ENCODE measurements around the gene RCAN2.
"Not testable (repeated sequence)": the region's sequence is repeated elsewhere in the genome, so short reads cannot be mapped to it uniquely, and the experiment has no call there.

RCAN2 gene

DNA sequence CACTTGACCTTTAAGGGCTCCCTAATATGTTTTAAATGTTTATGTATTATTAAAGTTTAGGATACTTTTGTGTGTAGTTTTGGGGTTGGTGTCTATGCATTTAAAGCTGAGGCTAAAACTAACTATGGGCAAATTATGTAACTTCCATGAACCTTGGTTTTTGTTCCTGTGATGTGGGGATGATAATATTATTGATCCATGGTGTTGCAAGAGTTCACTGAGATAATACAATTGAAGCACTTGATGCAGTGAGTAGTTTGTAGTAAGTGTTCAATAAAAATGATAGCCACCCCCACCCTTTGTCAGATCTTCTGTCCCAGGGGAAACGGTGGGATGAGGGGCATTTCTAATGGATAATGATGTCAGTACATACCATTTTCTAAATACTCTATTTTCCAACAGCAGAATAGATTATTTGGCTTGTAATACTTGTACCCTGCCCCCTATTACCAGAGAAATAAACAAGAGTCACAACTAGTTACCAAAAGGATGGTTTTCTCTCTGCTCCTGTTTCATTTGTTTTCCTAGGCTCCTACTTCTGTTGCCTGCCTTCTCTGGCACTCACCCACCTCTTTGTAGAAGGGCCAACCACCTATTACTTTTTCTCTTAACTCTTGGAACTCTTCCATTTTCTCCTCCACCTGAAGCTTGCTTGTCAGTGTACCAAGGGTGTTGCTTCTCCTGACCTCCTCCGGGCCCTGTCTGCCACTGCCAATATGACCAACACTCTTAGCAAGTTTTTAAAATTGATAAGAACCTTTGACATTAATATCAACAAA is 97.9 kb downstream of the RCAN2 start:
- Histone ChIP-seq H3K36me3 (ENCODE audit: control insufficient read depth, insufficient read depth, low read length) (no peaks in the 10 kb centered on the region), H3K27ac (ENCODE audit: insufficient read depth, low read length, poor library complexity, severe bottlenecking) (no peak overlapping the region), H3K4me3 (ENCODE audit: insufficient read depth, low read depth, low read length, poor library complexity, severe bottlenecking) (no peak overlapping the region), H3K9me3 (ENCODE audit: control insufficient read depth, low read length) (no peaks in the 10 kb centered on the region), H3K27me3 (replicated peaks; ENCODE audit: control insufficient read depth, insufficient read depth, low read length, poor library complexity, severe bottlenecking) (no peaks in the 10 kb centered on the region), H3K4me1 (ENCODE audit: control insufficient read depth, insufficient read depth, low read length, poor library complexity, severe bottlenecking) (no peaks in the 10 kb centered on the region)
- no peak for DNase-seq

DNA sequence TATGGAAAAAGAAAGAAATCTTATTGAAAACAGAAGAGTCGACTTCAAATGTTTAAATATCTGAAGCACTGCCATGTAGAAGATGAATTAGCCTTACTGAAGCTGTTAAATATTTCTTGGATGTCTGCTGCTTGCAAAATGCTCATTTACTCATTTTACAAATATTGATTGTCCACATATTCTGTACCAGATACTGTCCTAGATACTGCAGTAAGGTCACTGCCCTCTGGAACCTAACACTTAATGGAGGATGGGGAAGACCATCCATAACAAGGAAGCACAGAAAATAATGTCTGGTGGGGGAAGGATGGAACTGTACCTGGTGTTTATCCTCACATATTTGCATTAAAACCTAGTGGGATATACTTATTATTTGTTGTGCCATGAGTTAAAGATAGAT is 99.0 kb downstream of the RCAN2 start:
- no peak for DNase-seq
- Histone ChIP-seq H3K9me3 (ENCODE audit: control insufficient read depth, low read length) (no peaks in the 10 kb centered on the region), H3K36me3 (ENCODE audit: control insufficient read depth, insufficient read depth, low read length) (no peaks in the 10 kb centered on the region), H3K4me3 (ENCODE audit: insufficient read depth, low read depth, low read length, poor library complexity, severe bottlenecking) (no peak overlapping the region), H3K4me1 (ENCODE audit: control insufficient read depth, insufficient read depth, low read length, poor library complexity, severe bottlenecking) (no peaks in the 10 kb centered on the region), H3K27me3 (replicated peaks; ENCODE audit: control insufficient read depth, insufficient read depth, low read length, poor library complexity, severe bottlenecking) (no peaks in the 10 kb centered on the region), H3K27ac (ENCODE audit: insufficient read depth, low read length, poor library complexity, severe bottlenecking) (no peak overlapping the region)

DNA sequence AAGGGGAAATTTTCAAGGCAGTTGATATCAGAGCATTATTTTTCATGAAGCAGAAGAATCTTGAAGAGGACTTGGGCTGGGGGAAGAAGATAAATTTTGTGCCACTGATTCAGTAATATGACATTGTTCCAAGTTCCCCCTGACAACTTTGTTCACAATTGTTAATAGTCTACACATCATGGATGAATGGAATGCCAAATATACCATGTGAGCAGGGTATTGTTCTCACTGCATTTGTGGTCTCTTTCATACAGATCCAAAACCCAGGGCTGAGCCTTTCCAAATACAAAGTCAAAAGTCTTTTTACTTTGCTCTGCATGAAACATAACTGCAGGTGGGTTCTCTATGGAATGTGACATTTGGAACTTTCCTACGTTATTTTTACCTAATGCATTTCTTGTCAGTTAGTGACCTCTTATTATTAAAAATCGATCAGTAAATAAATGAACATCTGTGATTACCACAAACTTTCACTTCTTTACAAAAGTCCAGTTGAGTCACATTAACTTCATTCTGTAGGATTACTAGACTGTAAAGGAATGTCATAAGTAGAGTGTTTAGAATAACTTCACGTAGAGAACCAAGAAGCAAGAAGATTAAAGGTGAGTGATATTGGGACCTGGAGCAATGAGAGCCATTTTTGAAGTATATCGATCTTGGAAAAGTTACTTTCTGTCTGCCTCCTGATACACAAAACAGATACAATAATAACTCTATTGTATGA is 100.9 kb downstream of the RCAN2 start:
- H3K27ac ChIP-seq (ENCODE audit: insufficient read depth, low read length, poor library complexity, severe bottlenecking), result no peak overlapping the region
- no peak overlapping the region for H3K4me3 ChIP-seq (ENCODE audit: insufficient read depth, low read depth, low read length, poor library complexity, severe bottlenecking)
- no peaks in the 10 kb centered on the region for H3K36me3 ChIP-seq (ENCODE audit: control insufficient read depth, insufficient read depth, low read length)
- H3K4me1 ChIP-seq (ENCODE audit: control insufficient read depth, insufficient read depth, low read length, poor library complexity, severe bottlenecking), result no peaks in the 10 kb centered on the region
- no peaks in the 10 kb centered on the region for H3K27me3 ChIP-seq (replicated peaks; ENCODE audit: control insufficient read depth, insufficient read depth, low read length, poor library complexity, severe bottlenecking)
- no peak for DNase-seq
- no peaks in the 10 kb centered on the region for H3K9me3 ChIP-seq (ENCODE audit: control insufficient read depth, low read length)

DNA sequence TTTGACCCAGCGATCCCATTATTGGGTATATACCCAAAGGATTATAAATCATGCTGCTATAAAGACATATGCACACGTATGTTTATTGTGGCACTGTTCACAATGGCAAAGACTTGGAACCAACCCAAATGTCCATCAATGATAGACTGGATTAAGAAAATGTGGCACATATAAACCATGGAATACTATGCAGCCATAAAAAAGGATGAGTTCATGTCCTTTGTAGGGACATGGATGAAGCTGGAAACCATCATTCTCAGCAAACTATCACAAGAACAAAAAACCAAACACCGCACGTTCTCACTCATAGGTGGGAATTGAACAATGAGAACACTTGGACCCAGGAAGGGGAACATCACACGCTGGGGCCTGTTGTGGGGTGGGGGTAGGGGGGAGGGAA is 103.5 kb downstream of the RCAN2 start:
- H3K4me3 ChIP-seq (ENCODE audit: insufficient read depth, low read depth, low read length, poor library complexity, severe bottlenecking); DNase-seq: not testable (repeated sequence)

DNA sequence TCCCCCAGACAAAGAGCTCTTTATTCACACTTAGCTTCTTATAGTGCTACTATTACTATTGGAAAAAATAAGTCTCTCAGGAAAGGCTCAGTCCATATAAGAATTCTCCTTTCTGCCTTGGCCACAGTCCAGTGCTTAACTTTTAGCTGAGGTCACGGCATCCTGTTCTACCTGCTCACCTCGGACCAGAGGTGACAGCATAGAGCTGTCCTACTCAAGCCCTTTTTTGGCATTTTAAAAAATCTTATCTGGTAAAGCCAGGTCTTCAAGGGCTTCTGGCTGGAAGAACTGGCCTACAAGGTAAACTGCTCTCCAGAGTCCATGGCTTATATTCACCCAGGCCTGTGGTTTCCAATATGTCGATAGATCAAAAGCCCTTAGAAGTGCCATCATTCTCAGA is 109.7 kb downstream of the RCAN2 start:
- Histone ChIP-seq H3K27me3 (replicated peaks; ENCODE audit: control insufficient read depth, insufficient read depth, low read length, poor library complexity, severe bottlenecking) (no peaks in the 10 kb centered on the region), H3K9me3 (ENCODE audit: control insufficient read depth, low read length) (no peaks in the 10 kb centered on the region), H3K4me1 (ENCODE audit: control insufficient read depth, insufficient read depth, low read length, poor library complexity, severe bottlenecking) (no peaks in the 10 kb centered on the region), H3K27ac (ENCODE audit: insufficient read depth, low read length, poor library complexity, severe bottlenecking) (no peak overlapping the region), H3K4me3 (ENCODE audit: insufficient read depth, low read depth, low read length, poor library complexity, severe bottlenecking) (no peak overlapping the region), H3K36me3 (ENCODE audit: control insufficient read depth, insufficient read depth, low read length) (no peaks in the 10 kb centered on the region)
- DNase-seq, result no peak

More for the DNA sequence above, 103.5 kb downstream of the RCAN2 start:
- not testable (repeated sequence) for H3K9me3 ChIP-seq (ENCODE audit: control insufficient read depth, low read length); H3K27me3 ChIP-seq (replicated peaks; ENCODE audit: control insufficient read depth, insufficient read depth, low read length, poor library complexity, severe bottlenecking); H3K4me1 ChIP-seq (ENCODE audit: control insufficient read depth, insufficient read depth, low read length, poor library complexity, severe bottlenecking); H3K27ac ChIP-seq (ENCODE audit: insufficient read depth, low read length, poor library complexity, severe bottlenecking); H3K36me3 ChIP-seq (ENCODE audit: control insufficient read depth, insufficient read depth, low read length)

DNA sequence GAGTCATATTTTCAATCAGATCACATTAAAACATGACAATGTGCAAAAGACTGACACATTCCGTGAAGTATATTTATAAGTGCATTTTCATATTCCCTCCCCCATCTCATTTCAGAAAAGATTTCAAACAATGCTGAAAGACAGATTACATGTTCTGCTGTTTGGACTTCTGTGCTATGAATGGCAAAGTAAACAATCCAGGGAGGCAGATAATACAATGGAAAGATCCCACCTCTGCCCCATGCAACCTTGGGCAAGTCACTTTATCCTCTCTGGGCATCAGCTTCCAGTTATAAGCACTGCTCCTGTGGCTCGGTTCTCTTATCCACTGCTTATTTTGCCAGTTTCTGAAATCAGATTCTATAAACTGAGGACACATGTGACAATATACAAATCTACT is 110.2 kb downstream of the RCAN2 start:
- Histone ChIP-seq H3K4me3 (ENCODE audit: insufficient read depth, low read depth, low read length, poor library complexity, severe bottlenecking) (no peak overlapping the region), H3K36me3 (ENCODE audit: control insufficient read depth, insufficient read depth, low read length) (no peaks in the 10 kb centered on the region), H3K9me3 (ENCODE audit: control insufficient read depth, low read length) (no peaks in the 10 kb centered on the region), H3K27me3 (replicated peaks; ENCODE audit: control insufficient read depth, insufficient read depth, low read length, poor library complexity, severe bottlenecking) (no peaks in the 10 kb centered on the region), H3K4me1 (ENCODE audit: control insufficient read depth, insufficient read depth, low read length, poor library complexity, severe bottlenecking) (no peaks in the 10 kb centered on the region), H3K27ac (ENCODE audit: insufficient read depth, low read length, poor library complexity, severe bottlenecking) (no peak overlapping the region)
- DNase-seq, result no peak

DNA sequence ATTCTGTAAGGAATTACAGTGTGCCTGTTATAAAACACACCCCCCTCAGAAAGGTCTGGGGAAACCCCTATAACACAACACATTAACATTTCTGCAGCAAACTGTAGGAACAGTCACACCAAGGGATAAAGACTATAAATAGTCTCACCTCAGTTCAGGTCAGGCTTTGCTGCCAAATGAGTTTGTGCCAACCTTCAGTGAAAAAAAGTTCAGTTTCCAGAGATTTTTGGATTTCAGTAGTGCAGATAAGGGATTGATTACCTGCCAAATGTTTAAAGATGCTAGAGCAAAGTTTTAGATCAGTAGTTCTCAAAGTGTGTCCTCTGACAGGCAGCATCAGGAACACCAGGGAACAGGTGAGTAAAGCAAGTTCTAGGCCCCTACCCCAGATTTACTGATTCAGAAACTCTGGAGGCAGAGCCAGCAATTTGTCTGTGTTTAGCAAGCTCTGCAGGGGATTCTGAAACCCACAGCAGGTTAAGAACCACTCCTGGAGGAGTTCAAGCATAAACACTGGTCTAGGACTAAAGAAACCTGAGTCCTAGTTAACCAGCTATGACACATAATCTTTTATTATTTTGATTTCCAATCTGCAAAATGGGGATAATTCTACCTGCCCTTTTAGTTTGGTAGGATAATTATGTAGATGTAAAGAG is 111.0 kb downstream of the RCAN2 start:
- H3K4me1 ChIP-seq (ENCODE audit: control insufficient read depth, insufficient read depth, low read length, poor library complexity, severe bottlenecking), result no peaks in the 10 kb centered on the region
- H3K27ac ChIP-seq (ENCODE audit: insufficient read depth, low read length, poor library complexity, severe bottlenecking), result no peak overlapping the region
- H3K36me3 ChIP-seq (ENCODE audit: control insufficient read depth, insufficient read depth, low read length), result no peaks in the 10 kb centered on the region
- no peak overlapping the region for H3K4me3 ChIP-seq (ENCODE audit: insufficient read depth, low read depth, low read length, poor library complexity, severe bottlenecking)
- DNase-seq, result no peak
- no peaks in the 10 kb centered on the region for H3K9me3 ChIP-seq (ENCODE audit: control insufficient read depth, low read length)
- no peaks in the 10 kb centered on the region for H3K27me3 ChIP-seq (replicated peaks; ENCODE audit: control insufficient read depth, insufficient read depth, low read length, poor library complexity, severe bottlenecking)

DNA sequence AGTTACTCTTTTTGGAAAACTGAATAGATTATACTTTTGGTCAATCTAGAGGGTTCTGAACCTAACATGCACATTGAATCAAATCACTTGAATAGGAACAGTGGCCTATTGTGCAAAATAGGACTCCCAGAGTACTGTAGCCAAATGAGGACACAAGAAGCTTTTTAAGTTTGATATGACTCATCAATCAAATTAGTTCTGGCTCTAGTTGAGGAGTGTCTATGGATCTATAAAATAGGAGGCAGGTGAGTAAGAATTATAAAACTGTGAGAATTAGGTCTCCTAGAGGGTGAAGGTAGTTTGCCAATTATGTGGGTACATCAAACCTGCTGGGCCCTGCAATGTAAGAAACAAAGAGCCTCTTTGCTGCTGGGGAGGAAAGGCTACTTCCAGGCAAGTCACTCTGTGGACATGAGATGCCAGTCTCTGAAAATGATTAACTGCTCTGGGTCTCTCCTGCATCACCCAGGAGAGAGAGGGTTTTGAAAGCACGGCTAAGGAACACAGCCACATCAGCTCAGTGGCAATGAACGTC is 112.3 kb downstream of the RCAN2 start:
- no peaks in the 10 kb centered on the region for H3K9me3 ChIP-seq (ENCODE audit: control insufficient read depth, low read length)
- no peak overlapping the region for H3K27ac ChIP-seq (ENCODE audit: insufficient read depth, low read length, poor library complexity, severe bottlenecking)
- no peak overlapping the region for H3K4me3 ChIP-seq (ENCODE audit: insufficient read depth, low read depth, low read length, poor library complexity, severe bottlenecking)
- H3K4me1 ChIP-seq (ENCODE audit: control insufficient read depth, insufficient read depth, low read length, poor library complexity, severe bottlenecking), result no peaks in the 10 kb centered on the region
- H3K27me3 ChIP-seq (replicated peaks; ENCODE audit: control insufficient read depth, insufficient read depth, low read length, poor library complexity, severe bottlenecking), result no peaks in the 10 kb centered on the region
- no peak for DNase-seq
- no peaks in the 10 kb centered on the region for H3K36me3 ChIP-seq (ENCODE audit: control insufficient read depth, insufficient read depth, low read length)

DNA sequence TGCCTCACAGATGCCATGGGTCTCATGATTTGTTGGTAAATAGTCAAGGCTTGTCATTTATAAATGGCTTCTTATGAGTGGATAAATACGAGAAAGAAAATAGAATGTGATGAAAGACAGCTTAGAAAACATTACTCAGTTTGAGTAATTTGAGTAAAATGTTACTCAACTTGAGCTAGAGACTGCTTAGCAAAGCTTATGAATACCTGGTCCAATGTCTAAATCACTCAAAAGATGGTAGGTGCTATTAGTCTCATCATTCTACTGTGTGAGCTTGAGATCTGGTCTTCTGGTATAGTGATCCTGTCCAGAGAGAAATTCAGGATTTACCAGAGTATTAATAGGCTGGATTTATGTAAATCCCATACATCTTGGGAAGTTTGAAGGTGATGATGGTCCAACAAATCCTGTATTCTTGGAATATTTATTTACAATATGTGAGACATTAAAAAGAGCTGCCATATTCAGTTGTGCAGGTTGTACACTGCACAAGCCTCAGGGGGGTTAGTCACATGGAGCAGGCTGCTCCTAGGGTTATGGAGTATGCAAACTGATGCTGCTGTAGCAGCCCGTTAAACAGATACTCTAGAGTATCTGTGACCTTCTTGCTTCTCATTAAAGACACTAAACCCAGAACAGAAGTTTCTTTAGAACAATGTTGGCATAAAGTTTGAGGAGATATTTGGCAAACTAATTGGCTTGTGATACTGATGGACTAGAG is 112.9 kb downstream of the RCAN2 start:
- DNase-seq, result no peak
- H3K27me3 ChIP-seq (replicated peaks; ENCODE audit: control insufficient read depth, insufficient read depth, low read length, poor library complexity, severe bottlenecking), result no peaks in the 10 kb centered on the region
- no peak overlapping the region for H3K27ac ChIP-seq (ENCODE audit: insufficient read depth, low read length, poor library complexity, severe bottlenecking)

More for the DNA sequence above, 112.9 kb downstream of the RCAN2 start:
- H3K9me3 ChIP-seq (ENCODE audit: control insufficient read depth, low read length), result no peaks in the 10 kb centered on the region
- no peaks in the 10 kb centered on the region for H3K4me1 ChIP-seq (ENCODE audit: control insufficient read depth, insufficient read depth, low read length, poor library complexity, severe bottlenecking)
- H3K36me3 ChIP-seq (ENCODE audit: control insufficient read depth, insufficient read depth, low read length), result no peaks in the 10 kb centered on the region
- H3K4me3 ChIP-seq (ENCODE audit: insufficient read depth, low read depth, low read length, poor library complexity, severe bottlenecking), result no peak overlapping the region
